ENCODE results near the gene ZCCHC9.
"Not testable (repeated sequence)": the region's sequence is repeated elsewhere in the genome, so short reads cannot be mapped to it uniquely, and the experiment has no call there.

Gene ZCCHC9

GRCh38 chr5:81301271-81302015 is at the start of gene ZCCHC9:
ZCCHC9 (plus strand) TSS chr5:81301587; CDS start chr5:81304758, 3,171 bp downstream.
- peak; percentile 96 for DNase-seq (ENCODE audit: low read depth)

- no peak for DNase-seq (ENCODE audit: low read depth)
Observed at GRCh38 chr5:81251922-81252321, 49.5 kb upstream of the ZCCHC9 start.

- no peak for DNase-seq (ENCODE audit: low read depth)
Observed at GRCh38 chr5:81252904-81253303, 48.5 kb upstream of the ZCCHC9 start.

DNA sequence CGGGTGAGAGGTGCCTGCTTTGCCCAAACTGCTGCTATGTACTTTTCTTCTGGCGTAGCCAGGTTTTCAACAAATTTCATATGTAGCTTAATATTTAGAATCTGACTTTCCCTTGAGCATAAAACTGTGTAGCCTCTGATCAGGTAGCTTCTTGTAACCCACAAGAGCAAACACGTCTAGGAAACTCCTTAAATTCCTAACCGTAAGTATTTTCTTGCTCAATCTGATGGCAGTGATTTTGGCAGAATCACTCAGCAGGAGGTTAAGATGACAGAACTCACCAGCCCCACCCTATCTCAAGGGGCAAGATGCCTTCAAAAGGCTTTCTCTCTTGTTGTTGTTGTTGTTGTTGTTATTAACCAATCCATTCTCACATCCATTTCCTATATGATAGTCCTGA is 47.5 kb upstream of the ZCCHC9 start:
- no peak for DNase-seq (ENCODE audit: low read depth)

DNA sequence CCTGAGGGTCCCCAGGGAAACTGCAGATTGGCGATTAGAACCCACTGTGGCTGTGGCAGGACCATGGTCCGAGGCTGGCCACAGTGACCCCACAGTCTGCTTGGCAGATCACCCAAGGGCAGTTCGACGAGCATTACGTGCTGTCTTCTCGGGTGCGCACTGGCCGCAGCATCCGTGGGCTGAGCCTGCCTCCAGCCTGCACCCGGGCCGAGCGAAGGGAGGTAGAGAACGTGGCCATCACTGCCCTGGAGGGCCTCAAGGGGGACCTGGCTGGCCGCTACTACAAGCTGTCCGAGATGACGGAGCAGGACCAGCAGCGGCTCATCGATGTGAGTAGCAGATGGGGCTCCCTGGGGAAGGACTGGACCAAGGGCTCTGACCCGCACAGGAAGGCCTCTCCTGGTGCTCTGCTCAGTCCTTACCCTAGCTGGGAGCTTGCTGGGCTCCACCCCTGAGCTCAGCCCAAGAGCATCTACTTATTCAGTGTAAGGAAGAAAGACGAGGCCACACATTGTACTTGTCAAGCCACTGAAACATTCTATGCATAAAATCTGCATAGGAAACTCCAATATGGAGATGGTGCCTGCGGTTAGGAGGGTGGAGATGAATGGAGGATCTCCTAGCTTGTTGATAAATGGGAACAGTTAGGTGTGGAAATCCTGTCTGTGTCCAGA is 46.4 kb upstream of the ZCCHC9 start:
- no peak for DNase-seq (ENCODE audit: low read depth)

DNA sequence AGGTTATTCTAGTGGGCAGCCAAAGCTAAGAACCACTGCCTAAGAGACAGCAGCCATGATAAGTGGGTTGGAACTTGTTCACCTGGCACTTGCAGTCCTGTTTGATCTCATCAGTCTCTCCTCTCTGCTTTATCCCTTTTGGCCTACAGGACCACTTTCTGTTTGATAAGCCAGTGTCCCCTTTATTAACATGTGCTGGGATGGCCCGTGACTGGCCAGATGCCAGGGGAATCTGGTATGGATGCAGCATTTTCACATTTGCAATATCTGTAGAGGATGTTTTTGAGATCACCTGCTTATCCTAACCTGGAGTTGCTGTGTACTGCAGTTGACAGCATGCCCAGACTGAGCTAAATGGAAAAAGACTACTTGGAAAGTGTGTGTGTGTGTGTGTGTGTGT is 44.6 kb upstream of the ZCCHC9 start:
- no peak for DNase-seq (ENCODE audit: low read depth)

DNA sequence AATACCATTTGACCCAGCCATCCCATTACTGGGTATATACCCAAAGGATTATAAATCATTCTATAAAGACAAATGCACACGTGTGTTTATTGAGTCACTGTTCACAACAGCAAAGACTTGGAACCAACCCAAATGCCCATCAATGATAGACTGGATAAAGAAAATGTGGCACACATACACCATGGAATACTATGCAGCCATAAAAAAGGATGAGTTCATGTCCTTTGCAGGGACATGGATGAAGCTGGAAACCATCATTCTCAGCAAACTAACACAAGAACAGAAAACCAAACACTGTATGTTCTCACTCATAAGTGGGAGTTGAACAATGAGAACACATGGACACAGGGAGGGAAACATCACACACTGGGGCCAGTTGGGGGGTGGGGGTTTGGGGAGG is 38.6 kb upstream of the ZCCHC9 start:
- DNase-seq (ENCODE audit: low read depth), result not testable (repeated sequence)

- DNase-seq (ENCODE audit: low read depth), result no peak
Observed at GRCh38 chr5:81265101-81265500, 36.3 kb upstream of the ZCCHC9 start.

DNA sequence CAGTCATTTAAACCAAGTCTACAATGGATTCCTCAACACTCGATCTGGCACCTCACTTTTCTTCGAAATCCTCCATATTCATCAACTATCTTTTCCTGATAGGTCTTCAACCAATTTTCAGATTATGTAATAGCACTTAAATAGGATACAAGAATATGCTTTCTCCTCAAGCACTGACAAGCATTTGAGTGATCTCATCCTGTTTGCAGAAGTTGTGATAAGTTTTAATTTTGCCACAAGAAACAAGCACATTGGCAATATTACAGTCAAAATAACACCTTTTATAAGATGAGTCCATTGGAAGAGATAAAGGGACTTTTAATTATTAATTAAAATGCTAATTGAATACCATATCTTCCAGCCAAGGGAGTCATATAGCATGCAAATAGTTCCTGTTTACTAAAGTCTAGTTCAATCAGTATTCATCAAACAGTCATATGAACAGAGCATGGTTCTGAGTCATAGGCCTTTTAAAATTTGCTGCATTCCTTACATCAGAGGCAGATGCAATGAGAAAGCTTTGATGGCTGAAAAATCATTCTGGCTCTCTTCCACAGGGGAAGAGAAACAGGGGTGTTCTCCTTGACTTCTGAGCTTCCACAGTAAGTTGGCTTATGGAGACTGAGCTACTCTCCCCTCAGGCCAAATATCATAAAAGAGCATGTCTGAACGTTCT is 32.7 kb upstream of the ZCCHC9 start:
- peak; percentile 89 for DNase-seq (ENCODE audit: low read depth)

DNA sequence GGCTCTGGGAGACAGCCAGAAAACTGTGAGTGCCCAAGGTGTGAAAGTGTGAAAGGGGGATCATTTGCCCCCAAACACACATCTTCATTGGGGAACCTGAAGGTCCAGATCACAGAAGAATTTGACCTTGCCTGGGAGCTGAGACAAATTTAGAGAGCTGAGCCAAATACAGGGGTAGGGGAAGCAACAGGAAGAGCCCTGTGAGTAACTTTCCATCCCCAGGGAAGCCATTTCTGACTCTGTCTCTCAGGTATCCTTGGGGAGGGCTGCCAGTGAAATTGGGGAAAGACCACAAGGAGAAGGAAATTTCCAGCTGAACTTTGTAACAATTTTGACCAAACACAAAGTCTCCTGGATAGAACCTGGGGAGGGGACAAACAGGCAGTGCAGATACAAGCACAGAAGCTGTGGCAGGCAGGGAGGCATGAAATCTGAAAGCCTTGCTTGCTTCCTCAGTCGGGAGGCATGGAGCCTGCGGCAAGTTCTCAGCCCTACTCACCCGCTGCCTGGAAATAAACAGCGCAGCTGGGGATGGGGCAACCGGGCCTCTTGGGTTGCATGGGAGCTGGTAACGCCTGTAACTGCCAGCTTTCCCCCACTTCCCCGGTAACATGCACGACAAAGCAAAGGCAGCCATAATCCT is 31.5 kb upstream of the ZCCHC9 start:
- DNase-seq (ENCODE audit: low read depth), result no peak

- DNase-seq (ENCODE audit: low read depth), result not testable (repeated sequence)
Observed at GRCh38 chr5:81270394-81271027, 30.9 kb upstream of the ZCCHC9 start.

DNA sequence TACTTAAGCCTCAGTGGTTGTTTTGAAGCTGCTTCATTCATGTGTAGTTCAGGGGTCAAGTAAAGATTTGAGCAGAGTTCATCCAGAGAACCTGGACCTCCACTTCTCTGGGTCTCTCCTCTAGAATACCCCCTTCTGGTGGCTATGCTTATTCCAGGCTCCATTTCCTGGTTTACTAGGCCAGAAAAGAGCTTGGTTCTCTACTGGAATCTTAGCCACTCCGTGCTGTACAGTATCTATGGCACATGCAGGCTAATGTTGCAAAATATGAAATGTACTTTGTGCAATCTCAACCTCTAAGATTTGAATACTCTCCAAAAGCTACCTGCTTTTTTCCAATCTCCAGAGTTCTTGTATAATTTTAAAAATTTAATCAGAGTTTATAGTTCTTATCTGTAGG is 17.4 kb upstream of the ZCCHC9 start:
- DNase-seq (ENCODE audit: low read depth), result no peak

DNA sequence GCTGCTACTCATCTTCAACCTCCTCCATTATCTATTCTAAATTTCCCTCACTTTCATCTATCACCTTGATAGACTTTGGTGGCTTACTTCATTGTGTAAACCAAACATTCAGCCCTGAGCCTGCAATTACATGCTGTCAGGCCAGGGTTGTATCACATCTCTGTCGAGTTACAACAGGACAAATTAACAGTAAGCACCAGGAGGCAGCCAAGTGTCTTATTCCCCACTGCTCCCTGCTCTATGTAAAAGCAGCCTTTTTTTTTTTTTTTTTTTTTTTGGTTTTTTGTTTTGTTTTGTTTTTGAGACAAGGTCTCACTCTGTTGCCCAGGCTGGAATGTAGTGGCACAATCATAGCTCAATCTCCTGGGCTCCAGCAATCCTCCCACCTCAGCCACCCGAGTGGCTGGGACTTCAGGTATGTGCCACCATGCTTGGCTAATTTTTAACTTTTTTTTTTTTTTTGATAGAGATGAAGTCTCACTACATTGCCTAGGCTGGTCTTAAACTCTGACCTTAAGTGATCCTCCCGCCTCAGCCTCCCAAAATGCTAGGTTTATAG is 15.2 kb upstream of the ZCCHC9 start:
- DNase-seq (ENCODE audit: low read depth), result no peak

GRCh38 chr5:81288021-81288433 is 13.4 kb upstream of the ZCCHC9 start:
- DNase-seq (ENCODE audit: low read depth), result no peak

DNA sequence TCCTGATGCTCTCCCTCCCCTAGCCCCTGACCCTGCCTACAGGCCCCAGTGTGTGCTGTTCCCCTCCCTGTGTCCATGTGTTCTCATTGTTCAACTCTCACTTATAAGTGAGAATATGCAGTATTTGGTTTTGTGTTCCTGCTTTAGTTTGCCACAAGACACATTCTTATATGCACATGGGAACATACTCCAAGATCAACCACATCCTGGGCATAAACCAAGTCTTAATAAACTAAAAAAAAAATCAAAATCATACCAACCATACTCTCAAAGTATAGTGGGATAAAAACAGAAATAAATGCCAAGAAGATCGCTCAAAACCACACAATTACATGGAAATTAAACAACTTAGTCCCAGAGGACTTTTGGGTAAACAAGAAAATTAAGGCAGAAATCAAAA is 11.2 kb upstream of the ZCCHC9 start:
- peak; percentile 19 for DNase-seq (ENCODE audit: low read depth)

GRCh38 chr5:81292130-81292529 is 9.3 kb upstream of the ZCCHC9 start:
- DNase-seq (ENCODE audit: low read depth), result no peak

GRCh38 chr5:81294021-81294420 is 7.4 kb upstream of the ZCCHC9 start:
- not testable (repeated sequence) for DNase-seq (ENCODE audit: low read depth)

DNA sequence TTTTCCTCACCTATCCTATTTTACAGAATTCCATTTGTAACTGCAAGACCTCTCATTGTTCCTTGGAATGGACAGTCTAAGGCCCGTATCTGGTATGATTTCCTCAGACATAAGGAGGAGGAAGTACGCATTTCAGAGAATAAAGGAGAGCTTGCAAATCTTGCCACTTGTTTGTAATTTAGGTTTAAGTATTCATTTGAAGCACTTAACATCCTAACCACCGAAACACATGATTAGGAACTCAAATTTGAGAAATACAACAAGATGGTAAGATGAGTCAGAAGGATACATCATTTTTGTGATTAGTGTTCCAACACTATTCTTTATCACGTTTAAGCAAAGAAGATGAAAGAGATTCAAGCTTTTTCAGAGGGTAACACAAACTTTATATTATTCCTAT is 3.9 kb upstream of the ZCCHC9 start:
- DNase-seq (ENCODE audit: low read depth), result no peak

DNA sequence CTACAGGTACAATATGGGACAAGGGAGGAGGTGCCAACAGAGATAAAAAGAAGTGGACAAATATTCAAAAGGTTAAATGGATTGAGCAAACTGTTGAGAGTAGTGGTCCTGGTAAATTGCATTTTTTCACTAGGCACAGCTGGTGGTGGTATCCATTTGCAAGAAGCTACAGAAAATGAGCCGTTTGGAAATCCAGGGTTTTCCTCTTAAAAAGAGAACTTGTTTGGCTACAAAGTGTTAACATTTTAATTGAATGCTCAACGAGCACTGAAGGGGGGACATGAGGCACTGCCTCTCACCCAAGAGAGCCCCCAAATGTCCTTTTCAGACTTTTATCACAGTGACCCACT is 491 bp upstream of the ZCCHC9 start:
- no peak for DNase-seq (ENCODE audit: low read depth)

GRCh38 chr5:81302596-81302995 is 1.2 kb downstream of the ZCCHC9 start:
- no peak for DNase-seq (ENCODE audit: low read depth)

DNA sequence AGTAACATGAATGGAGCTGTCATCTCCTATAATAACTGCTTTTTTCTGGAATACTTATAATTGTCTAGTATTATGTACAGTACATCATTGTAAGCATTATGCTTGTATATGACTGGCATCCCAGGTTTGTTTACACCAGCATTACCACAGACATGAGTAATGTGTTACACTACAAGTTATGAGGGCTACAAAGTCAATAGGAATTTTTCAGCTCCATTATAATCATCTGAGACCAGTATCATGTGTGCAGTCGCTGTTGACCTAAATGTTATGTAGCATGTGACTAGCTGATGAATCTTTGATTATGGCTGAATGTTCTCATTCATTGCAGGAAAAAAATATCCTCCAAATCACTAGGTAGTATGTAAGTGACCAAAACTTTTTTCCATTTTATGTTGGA is 2.2 kb downstream of the ZCCHC9 start:
- DNase-seq (ENCODE audit: low read depth), result peak; percentile 72

GRCh38 chr5:81305785-81306184 is 4.4 kb downstream of the ZCCHC9 start:
- DNase-seq (ENCODE audit: low read depth), result no peak
